Neural progenitor cell (in vitro differentiated cells): ENCODE data around the gene PTPRT. TPM values are rescaled to one million over a fixed set of nuclear protein-coding genes. Genes with fewer than 3 reads are reported as not detected.

Experiments used
- DNase-seq: peaks from one replicate; pipeline ENCODE4 v3.0.0-alpha.2; 2016; ENCODE audit warnings: low spot score
- H2AFZ ChIP-seq: fragments of 200-600 bp; sonication (generic); replicated peaks from 2 replicates; pipeline ENCODE4 v1.6.1; 2016; ENCODE audit warnings: antibody characterized with exemption
- H3F3A ChIP-seq: fragments of 200-600 bp; sonication (generic); 2 replicates; pipeline ENCODE4 v1.6.1; 2016; ENCODE audit warnings: antibody characterized with exemption, low read depth
- H3K27ac ChIP-seq: fragments of 200-600 bp; sonication (generic); 2 replicates; pipeline ENCODE4 v1.5.1; 2016; ENCODE audit warnings: mild to moderate bottlenecking
- H3K27me3 ChIP-seq: fragments of 200-600 bp; sonication (generic); 2 replicates; pipeline ENCODE4 v1.6.1; 2016; ENCODE audit warnings: mild to moderate bottlenecking, moderate library complexity
- H3K36me3 ChIP-seq: fragments of 200-600 bp; sonication (generic); 2 replicates; pipeline ENCODE4 v1.5.1; 2016
- H3K4me1 ChIP-seq: fragments of 200-600 bp; sonication (generic); 2 replicates; pipeline ENCODE4 v1.6.1; 2016; ENCODE audit warnings: mixed run types
- H3K4me2 ChIP-seq: fragments of 200-600 bp; sonication (generic); 2 replicates; pipeline ENCODE4 v1.6.1; 2016
- H3K4me3 ChIP-seq: fragments of 200-600 bp; sonication (generic); 2 replicates; pipeline ENCODE4 v1.5.1; 2016
- H3K79me2 ChIP-seq: fragments of 200-600 bp; sonication (generic); 2 replicates; pipeline ENCODE4 v1.6.1; 2016; ENCODE audit warnings: low read depth
- H3K9ac ChIP-seq: fragments of 200-600 bp; sonication (generic); 2 replicates; pipeline ENCODE4 v1.6.1; 2016
- H3K9me3 ChIP-seq: fragments of 200-600 bp; sonication (generic); 2 replicates; pipeline ENCODE4 v1.5.1; 2016; ENCODE audit warnings: low read depth
- H4K20me1 ChIP-seq: fragments of 200-600 bp; sonication (generic); 2 replicates; pipeline ENCODE4 v1.6.1; 2016; ENCODE audit warnings: low read depth
- H3K27ac Mint-ChIP-seq: 3 replicates; pipeline ENCODE4 v1.8.0; 2021; ENCODE audit warnings: mixed read lengths
- H3K27me3 Mint-ChIP-seq: 2 replicates; pipeline ENCODE4 v1.8.0; 2022; ENCODE audit warnings: low read depth, mild to moderate bottlenecking, inconsistent platforms, moderate library complexity, mixed read lengths; ENCODE audit not compliant: insufficient read depth
- H3K36me3 Mint-ChIP-seq: 3 replicates; pipeline ENCODE4 v1.8.0; 2021; ENCODE audit warnings: mixed read lengths
- H3K4me1 Mint-ChIP-seq: 3 replicates; pipeline ENCODE4 v1.8.0; 2021; ENCODE audit warnings: mixed read lengths
- H3K4me3 Mint-ChIP-seq: 3 replicates; pipeline ENCODE4 v1.8.0; 2021; ENCODE audit warnings: mild to moderate bottlenecking, moderate library complexity, mixed read lengths
- H3K9me3 Mint-ChIP-seq: 3 replicates; pipeline ENCODE4 v1.8.0; 2020; ENCODE audit warnings: mixed read lengths
- CTCF ChIP-seq: fragments of 200-600 bp; sonication (generic); IDR thresholded peaks from 2 replicates; pipeline ENCODE4 v1.5.1; 2017; ENCODE audit warnings: antibody characterized with exemption, mild to moderate bottlenecking
- EZH2 ChIP-seq: fragments of 200-600 bp; sonication (generic); IDR thresholded peaks from 2 replicates; pipeline ENCODE4 v1.6.1; 2017; ENCODE audit warnings: antibody characterized with exemption, mild to moderate bottlenecking, moderate library complexity
- EZH2phosphoT487 ChIP-seq: fragments of 200-600 bp; sonication (generic); IDR thresholded peaks from 2 replicates; pipeline ENCODE4 v1.6.1; 2017; ENCODE audit warnings: antibody characterized with exemption
- total RNA-seq: library from RNA; depleted of rRNA; stranded (reverse); fragments of >200 nt; gene quantifications from 2 replicates; pipeline ENCODE4 v1.2.3, GENCODE V29; 2015; ENCODE audit warnings: low replicate concordance

The PTPRT gene
- total RNA-seq, 1 donor from 2014 or later: 1.1 TPM

- H3K36me3 Mint-ChIP-seq: no peaks in the 10 kb centered on the region
These were observed 744.9 kb downstream of the PTPRT start for GRCh38 chr20:42444799-42445198.

GRCh38 chr20:42443200-42443599 is 746.5 kb downstream of the PTPRT start:
- no peaks in the 10 kb centered on the region for H3K36me3 ChIP-seq
- H3K4me1 Mint-ChIP-seq: peaks cover 2% of the 10 kb centered on the region
- no peak overlapping the region for H2AFZ ChIP-seq
- no peaks in the 10 kb centered on the region for H3K79me2 ChIP-seq
- H3K27me3 ChIP-seq: no peaks in the 10 kb centered on the region
- no peak overlapping the region for H3K27ac Mint-ChIP-seq
- H3K4me3 ChIP-seq: no peak overlapping the region
- H3K36me3 Mint-ChIP-seq: no peaks in the 10 kb centered on the region
- no peak overlapping the region for H3K4me2 ChIP-seq
- no peaks in the 10 kb centered on the region for H3K9me3 Mint-ChIP-seq
- H3K9ac ChIP-seq: no peak overlapping the region
- no peaks in the 10 kb centered on the region for H3K4me1 ChIP-seq
- no peak overlapping the region for H3K4me3 Mint-ChIP-seq
- no peaks in the 10 kb centered on the region for H3K9me3 ChIP-seq
- no peaks in the 10 kb centered on the region for H3F3A ChIP-seq
- no peaks in the 10 kb centered on the region for H4K20me1 ChIP-seq
- no peak overlapping the region for H3K27ac ChIP-seq
- DNase-seq: no peak
- TF ChIP-seq EZH2phosphoT487 (no peak), EZH2 (no peak), CTCF (no peak)
- peaks cover 7% of the 10 kb centered on the region for H3K27me3 Mint-ChIP-seq

More at GRCh38 chr20:42444799-42445198, 744.9 kb downstream of the PTPRT start:
- Mint-ChIP-seq H3K9me3 (no peaks in the 10 kb centered on the region), H3K4me1 (peaks cover 2% of the 10 kb centered on the region), H3K4me3 (no peak overlapping the region), H3K27me3 (peaks cover 7% of the 10 kb centered on the region), H3K27ac (no peak overlapping the region)
- no peaks in the 10 kb centered on the region for H4K20me1 ChIP-seq
- DNase-seq: no peak
- H3K27me3 ChIP-seq: no peaks in the 10 kb centered on the region
- no peak overlapping the region for H2AFZ ChIP-seq
- H3F3A ChIP-seq: no peaks in the 10 kb centered on the region
- no peak overlapping the region for H3K27ac ChIP-seq
- no peaks in the 10 kb centered on the region for H3K9me3 ChIP-seq
- no peaks in the 10 kb centered on the region for H3K79me2 ChIP-seq
- TF ChIP-seq EZH2phosphoT487: no peak
- no peak for TF ChIP-seq EZH2
- TF ChIP-seq CTCF: no peak
- no peak overlapping the region for H3K4me2 ChIP-seq
- no peaks in the 10 kb centered on the region for H3K4me1 ChIP-seq
- no peaks in the 10 kb centered on the region for H3K36me3 ChIP-seq
- no peak overlapping the region for H3K9ac ChIP-seq
- H3K4me3 ChIP-seq: no peak overlapping the region

GRCh38 chr20:42442716-42443115 is 747.0 kb downstream of the PTPRT start:
- Histone ChIP-seq H3K79me2 (no peaks in the 10 kb centered on the region), H3K4me2 (no peak overlapping the region), H4K20me1 (no peaks in the 10 kb centered on the region), H3F3A (no peaks in the 10 kb centered on the region), H3K27ac (no peak overlapping the region), H2AFZ (no peak overlapping the region), H3K9me3 (no peaks in the 10 kb centered on the region), H3K4me1 (no peaks in the 10 kb centered on the region), H3K27me3 (no peaks in the 10 kb centered on the region), H3K36me3 (no peaks in the 10 kb centered on the region), H3K9ac (no peak overlapping the region), H3K4me3 (no peak overlapping the region)
- no peak for DNase-seq
- no peaks in the 10 kb centered on the region for H3K9me3 Mint-ChIP-seq
- peaks cover 7% of the 10 kb centered on the region for H3K27me3 Mint-ChIP-seq
- no peaks in the 10 kb centered on the region for H3K36me3 Mint-ChIP-seq
- H3K27ac Mint-ChIP-seq: no peak overlapping the region
- TF ChIP-seq EZH2phosphoT487: no peak
- no peak for TF ChIP-seq EZH2
- no peak for TF ChIP-seq CTCF
- H3K4me1 Mint-ChIP-seq: peaks cover 2% of the 10 kb centered on the region
- H3K4me3 Mint-ChIP-seq: no peak overlapping the region
